LNCAP (cell line): ENCODE data around the gene ENPP3.

Experiments
- TF ChIP-seq, protein P1 (sequence below): fragments of 450-650 bp; IDR thresholded peaks from 2 replicates; pipeline ENCODE4 v1.5.1; 2017; ENCODE audit warnings: mild to moderate bottlenecking

The ENPP3 gene

DNA sequence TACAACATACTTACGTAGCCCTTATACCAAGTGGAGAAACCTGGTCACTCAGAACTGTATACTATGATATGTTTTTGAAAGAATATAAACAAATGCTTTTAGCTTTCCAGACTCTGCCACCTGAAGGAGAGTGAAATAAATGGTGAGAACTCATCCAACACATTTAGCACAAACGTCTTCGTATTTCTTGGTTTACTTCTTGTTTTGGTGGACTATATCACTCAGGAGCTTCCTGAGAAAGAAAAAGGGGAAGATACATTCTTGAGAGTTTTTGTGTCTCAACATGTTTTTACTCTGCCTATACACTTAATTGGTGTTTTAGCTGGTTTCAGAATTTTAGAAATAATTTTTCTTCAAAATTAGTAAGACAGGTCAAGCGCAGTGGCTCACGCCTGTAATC, 93.2 kb downstream of the ENPP3 start:
- TF ChIP-seq, protein P1, sequence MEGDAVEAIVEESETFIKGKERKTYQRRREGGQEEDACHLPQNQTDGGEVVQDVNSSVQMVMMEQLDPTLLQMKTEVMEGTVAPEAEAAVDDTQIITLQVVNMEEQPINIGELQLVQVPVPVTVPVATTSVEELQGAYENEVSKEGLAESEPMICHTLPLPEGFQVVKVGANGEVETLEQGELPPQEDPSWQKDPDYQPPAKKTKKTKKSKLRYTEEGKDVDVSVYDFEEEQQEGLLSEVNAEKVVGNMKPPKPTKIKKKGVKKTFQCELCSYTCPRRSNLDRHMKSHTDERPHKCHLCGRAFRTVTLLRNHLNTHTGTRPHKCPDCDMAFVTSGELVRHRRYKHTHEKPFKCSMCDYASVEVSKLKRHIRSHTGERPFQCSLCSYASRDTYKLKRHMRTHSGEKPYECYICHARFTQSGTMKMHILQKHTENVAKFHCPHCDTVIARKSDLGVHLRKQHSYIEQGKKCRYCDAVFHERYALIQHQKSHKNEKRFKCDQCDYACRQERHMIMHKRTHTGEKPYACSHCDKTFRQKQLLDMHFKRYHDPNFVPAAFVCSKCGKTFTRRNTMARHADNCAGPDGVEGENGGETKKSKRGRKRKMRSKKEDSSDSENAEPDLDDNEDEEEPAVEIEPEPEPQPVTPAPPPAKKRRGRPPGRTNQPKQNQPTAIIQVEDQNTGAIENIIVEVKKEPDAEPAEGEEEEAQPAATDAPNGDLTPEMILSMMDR, result no peak

DNA sequence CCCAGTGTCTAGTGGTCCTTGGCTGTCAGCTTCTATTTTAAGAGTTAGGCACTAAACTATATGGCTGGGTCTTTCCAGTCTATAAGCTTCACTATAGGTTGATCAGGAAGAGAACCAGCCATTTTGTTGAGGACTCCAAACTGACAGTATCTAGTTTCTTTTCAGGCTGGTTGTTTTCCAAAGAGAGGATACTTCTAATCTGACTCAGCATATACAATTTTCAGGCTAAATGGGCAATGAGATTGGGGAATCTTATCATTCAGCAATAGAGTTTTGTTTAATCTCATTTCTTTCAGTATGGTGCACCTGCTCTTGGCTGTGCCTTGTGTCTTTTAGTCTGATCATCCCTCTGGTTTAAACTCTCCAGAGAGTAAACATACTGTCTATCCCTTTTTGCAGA, 94.1 kb downstream of the ENPP3 start:
- TF ChIP-seq, protein P1, result no peak

DNA sequence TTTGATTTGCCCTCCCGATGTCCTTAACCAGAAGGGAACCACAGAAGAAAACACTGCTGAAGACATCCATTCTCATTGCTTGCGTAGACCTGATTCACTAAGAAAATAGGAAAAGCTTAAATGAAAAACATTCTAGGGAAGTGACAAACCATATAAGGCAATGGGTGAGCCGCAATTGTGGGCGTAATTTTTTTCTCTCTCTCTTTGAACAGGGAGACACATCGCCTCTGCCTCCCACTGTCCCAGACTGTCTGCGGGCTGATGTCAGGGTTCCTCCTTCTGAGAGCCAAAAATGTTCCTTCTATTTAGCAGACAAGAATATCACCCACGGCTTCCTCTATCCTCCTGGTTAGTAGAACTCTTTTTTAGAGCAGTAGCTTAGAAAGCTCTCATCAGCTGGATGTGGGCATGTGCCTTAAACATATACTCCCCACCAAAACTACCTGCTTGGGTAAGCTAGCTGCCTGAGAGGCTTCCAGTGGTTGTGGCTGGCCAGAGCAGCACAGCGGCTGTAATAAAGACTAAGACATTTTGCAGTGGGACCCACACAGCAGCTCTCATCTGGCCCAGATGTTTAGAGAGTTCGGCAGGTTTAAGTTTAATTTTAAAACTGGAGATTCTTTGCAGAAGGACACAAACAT, 96.4 kb downstream of the ENPP3 start:
- TF ChIP-seq, protein P1, result no peak

DNA sequence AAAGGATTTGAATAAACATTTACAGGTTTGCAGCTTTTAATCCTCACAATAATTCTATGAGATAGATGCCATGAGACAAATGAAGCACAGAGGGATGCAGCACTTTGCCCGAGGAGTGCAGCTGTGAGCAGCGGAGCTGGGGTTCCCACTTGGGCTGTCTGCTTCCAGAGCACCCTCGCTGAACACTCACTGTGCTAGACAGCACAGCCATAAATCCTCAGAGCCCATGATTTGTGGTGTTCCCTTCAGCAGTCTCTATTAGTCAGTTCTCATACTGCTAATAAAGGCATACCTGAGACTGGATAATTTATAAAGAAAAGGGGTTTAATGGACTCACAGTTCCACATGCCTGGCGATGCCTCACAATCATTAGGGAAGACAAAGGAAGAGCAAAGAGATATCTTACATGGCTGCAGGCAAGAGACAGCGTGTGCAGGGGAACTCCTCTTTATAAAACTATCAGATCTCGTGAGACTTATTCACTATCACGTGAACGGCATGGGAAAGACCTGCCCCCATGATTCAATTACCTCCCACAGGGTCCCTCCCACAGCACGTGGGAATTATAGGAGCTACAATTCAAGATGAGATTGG, 99.0 kb downstream of the ENPP3 start:
- TF ChIP-seq, protein P1, result no peak

DNA sequence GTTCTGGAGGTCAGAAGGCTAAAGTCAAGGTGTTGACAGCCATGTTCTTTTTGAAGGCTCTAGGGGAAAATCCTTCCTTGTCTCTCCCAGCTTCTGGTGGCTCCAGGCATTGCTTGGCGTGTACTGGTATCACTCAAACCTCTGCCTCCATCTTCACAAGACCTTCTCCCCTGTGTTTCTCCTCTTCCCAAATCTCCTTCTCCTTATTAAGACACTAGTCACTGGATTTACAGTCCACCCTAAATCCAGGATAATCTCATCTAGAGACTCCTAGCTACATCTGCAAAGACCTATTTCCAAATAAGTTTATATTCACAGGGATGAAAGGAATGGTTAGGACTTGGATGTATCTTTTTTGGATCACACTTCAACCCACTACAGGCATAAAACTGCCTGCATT, 99.7 kb downstream of the ENPP3 start:
- TF ChIP-seq, protein P1, result no peak

DNA sequence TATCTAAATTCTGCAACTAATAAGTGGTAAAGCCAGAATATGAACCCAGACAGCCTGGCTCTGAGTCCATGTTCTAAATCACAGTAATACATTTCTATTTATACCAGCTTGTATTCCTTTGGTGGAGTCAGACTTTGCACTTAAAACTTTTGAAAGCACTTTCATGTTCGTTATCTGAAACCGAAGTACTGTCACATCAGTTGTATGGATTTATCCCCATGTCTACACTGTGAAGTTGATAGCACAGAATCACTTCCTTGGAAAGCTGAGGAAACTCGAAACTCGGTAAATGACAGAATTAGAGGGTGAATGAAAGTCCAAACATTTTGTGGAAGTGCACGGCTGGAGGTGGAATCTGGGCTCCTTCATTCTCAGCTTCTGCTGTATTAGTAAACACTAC, 102.0 kb downstream of the ENPP3 start:
- TF ChIP-seq, protein P1, result no peak

DNA sequence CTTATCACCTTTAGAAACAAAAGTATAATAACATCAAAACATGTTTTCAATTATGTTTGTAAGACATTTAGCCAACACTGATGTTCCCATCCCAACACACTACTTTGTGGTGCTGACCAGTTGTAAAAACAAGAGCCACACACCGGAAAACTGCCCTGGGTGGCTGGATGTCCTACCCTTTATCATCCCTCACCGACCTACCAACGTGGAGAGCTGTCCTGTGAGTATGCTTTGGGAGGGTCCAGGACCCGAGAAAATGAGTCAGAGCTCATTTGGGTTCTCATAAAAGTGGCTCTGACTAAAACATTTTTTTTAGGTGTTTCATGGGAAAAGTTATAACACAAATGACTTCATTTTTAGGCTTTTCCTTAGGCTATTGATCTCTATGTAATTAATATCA, 103.1 kb downstream of the ENPP3 start:
- TF ChIP-seq, protein P1, result no peak
